GM19397 (cell line): ENCODE results near the gene PALMD.

Experiments used
- ATAC-seq: cut with Tn5 transposase; IDR thresholded peaks from one replicate; pipeline ENCODE4 v1.9.1; 2021; ENCODE audit warnings: mild to moderate bottlenecking, moderate library complexity; ENCODE audit not compliant: unreplicated experiment

The PALMD gene

DNA sequence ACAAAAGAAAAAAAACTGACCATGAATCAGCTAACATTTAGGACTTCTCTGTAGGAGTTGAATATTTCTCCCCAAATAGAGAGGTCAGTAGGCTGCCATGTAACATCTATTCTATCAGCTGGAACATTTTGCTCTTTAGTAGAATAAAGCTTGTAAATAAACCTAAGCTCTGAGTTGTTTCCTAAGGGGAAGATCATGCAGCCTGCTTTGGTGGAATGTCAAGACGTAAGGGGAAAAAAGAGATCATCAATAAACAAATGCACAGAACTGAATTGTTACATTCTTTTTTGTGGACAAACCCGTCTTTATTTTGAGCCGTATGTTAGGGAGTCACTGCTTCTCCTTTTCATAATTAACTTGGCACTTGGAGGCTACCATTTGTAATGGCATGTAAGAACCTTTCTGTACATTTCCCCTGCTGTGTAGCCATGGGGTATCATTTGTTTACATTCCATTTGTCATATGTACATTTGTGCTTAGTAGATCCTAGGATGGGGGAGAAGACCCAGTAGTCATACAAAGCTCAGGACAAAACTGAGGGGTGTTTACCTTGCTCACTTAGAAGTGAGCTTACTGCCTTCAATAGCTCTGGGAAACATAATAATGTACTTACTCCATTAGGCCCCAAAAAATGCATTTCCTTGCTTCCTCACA, 10.8 kb upstream of the PALMD start:
- ATAC-seq, result no peak

DNA sequence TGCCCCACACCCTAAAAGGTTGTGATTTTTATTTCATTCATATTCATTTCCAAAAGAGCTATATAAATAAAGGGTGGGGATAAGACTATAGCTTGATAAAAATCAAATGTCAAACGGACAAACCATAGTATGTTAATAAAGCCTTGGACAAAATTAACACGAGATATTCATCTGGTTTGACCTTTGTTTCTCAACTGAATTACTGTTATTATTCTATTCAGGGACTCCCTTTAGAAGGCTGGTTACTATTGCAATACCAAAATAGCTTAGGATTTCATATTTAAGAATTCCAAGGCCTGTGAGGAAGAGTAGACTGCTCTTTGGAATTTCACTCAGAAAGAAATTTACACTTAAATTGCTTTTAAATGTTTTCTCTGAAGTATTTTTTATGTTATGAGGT, 10.2 kb upstream of the PALMD start:
- no peak for ATAC-seq

DNA sequence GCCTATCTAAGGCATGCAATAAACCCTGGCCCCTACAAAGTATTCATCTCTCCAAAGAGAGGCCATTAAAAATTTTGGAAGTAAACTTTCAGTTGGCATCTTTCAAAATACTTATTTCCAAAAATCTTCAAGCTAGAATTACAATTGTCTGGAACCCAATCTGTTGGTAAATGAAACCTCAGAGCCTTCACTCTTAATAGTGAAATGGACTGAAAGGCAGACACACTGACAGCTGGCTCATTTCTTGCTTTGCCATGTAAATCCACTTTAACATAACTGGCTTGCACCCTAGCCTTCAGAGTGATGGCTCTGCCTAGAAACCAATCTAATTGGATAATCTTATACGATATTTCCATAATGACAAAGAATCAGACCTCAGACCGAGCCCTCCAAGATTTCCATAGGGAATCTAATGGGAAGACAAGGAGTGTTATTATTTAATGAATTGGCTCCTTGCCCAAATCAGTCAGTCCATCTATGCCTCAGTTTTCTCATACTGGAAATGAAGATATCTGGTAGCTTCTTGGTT, 9.2 kb upstream of the PALMD start:
- ATAC-seq, result no peak

GRCh38 chr1:99638853-99639252, 7.1 kb upstream of the PALMD start:
- ATAC-seq, result no peak

GRCh38 chr1:99639408-99639807, 6.5 kb upstream of the PALMD start:
- no peak for ATAC-seq

DNA sequence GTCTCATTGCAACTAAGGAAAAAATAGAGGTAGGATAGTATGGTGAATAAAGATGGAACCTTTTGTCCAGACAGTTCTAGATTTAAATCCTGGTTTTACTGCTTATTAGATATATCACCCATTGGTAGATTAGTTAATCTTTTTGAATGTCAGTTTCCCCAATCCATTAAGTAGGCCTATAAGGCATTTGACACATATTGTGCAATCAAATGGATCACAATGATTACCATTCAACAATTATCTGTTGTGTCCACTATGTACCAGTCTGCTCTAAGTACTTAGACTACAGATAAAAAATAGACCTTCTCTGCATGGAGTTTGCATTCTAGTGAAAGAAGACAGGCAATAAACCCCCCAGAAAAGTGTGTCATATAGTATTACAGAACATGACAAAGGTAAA, 6.0 kb upstream of the PALMD start:
- ATAC-seq, result no peak

DNA sequence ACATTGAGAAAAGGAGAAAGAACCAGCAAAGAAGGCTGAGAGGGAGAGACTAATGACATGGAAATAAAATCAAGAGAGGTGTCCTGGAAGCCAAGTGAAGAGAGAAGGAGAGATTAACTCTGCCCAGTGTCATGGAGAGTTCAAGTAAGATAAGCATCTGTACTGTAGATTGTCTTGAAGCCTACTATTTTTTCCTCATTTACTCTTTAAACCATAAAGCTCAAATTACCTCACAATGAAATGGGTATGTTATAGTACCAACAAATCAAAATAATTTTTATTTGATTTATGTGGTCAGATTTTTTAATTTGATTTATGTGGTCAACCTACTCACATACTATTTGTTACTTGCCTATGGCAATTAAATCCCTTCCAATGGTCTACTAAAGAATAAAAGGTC, 5.2 kb upstream of the PALMD start:
- no peak for ATAC-seq

GRCh38 chr1:99641558-99641957, 4.4 kb upstream of the PALMD start:
- ATAC-seq, result no peak

DNA sequence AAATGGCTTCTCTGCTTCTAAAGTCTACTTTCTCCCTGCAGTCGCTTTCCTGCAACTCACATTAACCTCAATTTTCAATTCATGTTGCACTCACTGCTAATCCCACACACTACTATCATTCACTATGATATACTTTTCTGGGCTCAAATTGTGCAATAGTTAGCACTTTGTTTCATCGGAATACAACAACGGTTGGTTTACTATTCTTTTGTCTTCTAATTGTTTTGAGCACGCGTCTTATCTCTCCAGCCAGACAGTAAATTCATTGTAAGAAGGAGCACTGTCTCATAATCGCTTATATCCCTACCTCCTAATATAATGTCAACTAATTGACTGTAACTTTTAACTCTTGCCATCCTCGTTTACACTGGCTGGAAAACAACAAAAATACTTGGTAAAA, 3.9 kb upstream of the PALMD start:
- no peak for ATAC-seq

- ATAC-seq, result no peak
Observed at GRCh38 chr1:99643021-99643779, 2.7 kb upstream of the PALMD start.

DNA sequence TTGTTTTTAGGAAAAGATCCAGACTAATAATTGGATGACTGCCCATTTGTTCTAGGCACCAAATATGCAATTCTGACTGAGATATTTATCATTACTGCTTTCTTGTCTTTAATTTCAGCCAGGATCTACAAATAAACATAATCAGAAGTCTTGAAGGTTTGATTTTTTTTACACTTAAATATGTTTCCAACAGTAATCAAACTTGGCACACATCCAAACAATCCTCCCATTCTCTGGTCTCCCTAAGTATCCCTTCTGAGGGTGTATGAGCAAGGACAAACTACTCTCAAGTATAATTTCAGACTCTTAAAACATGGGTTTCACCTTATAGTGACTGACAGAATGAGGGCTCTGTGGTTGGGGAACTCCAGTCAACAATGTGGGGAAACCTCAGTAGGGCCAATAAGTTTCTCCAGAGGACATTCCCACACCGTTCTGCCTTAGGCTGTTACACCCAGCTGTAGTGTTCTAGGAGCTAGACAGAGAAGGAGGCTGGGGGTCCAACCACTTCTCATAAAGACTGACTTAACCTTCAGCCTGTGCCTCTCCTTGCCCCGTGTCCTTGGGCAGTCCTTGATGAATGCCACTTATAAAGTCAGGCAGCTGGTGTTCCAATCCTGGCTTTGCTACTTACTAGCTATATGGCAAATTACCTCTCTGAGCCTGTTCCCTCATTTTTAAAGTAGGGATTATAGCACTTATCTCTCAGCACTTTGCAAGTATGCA, 1.5 kb upstream of the PALMD start:
- no peak for ATAC-seq

- no peak for ATAC-seq
Observed at GRCh38 chr1:99645203-99645602, 710 bp upstream of the PALMD start.

- no peak for ATAC-seq
Observed at GRCh38 chr1:99646868-99647267, 955 bp downstream of the PALMD start.

- ATAC-seq, result no peak
Observed at GRCh38 chr1:99647490-99647889, 1.6 kb downstream of the PALMD start.

- ATAC-seq, result no peak
Observed at GRCh38 chr1:99648107-99648506, 2.2 kb downstream of the PALMD start.

GRCh38 chr1:99650030-99650429, 4.1 kb downstream of the PALMD start:
- no peak for ATAC-seq

- no peak for ATAC-seq
Observed at GRCh38 chr1:99650773-99651437, 5.0 kb downstream of the PALMD start.

- ATAC-seq, result no peak
Observed at GRCh38 chr1:99652881-99653281, 7.0 kb downstream of the PALMD start.

GRCh38 chr1:99655376-99655775, 9.5 kb downstream of the PALMD start:
- ATAC-seq, result no peak

GRCh38 chr1:99656701-99657100, 10.8 kb downstream of the PALMD start:
- no peak for ATAC-seq
